HepG2 (cell line): Measurements from ENCODE around the gene MYADML2. TPM values are rescaled to one million over a fixed set of nuclear protein-coding genes. Genes with fewer than 3 reads are reported as not detected.
A peak's percentile ranks its signal among the peaks of the same experiment; 100 is the strongest.

Experiments
- MEIS1 ChIP-seq: sonication (generic); formaldehyde crosslinking; IDR thresholded peaks from 2 replicates; pipeline ENCODE4 v1.9.0; 2021; ENCODE audit warnings: mild to moderate bottlenecking, missing genetic modification reagents, moderate library complexity, borderline replicate concordance
- MLXIP ChIP-seq: sonication (generic); formaldehyde crosslinking; IDR thresholded peaks from 2 replicates; pipeline ENCODE4 v1.9.0; 2021; ENCODE audit warnings: missing genetic modification reagents, borderline replicate concordance
- MYPOP ChIP-seq: sonication (generic); formaldehyde crosslinking; IDR thresholded peaks from 2 replicates; pipeline ENCODE4 v1.8.1; 2023; ENCODE audit warnings: mild to moderate bottlenecking, moderate library complexity, missing genetic modification reagents
- NFAT5 ChIP-seq: sonication (generic); formaldehyde crosslinking; IDR thresholded peaks from 2 replicates; pipeline ENCODE4 v1.4.0; 2020; ENCODE audit warnings: missing genetic modification reagents
- ZNF318 ChIP-seq: sonication (generic); formaldehyde crosslinking; IDR thresholded peaks from 2 replicates; pipeline ENCODE4 v1.4.0; 2020; ENCODE audit warnings: mild to moderate bottlenecking, missing genetic modification reagents
- polyA plus RNA-seq, 8 experiments: library from polyadenylated mRNA; depleted of rRNA in 3 of 8; stranded (reverse) in 7 of 8; unstranded in 1 of 8; fragments of >200 nt; fragmentation: Illumina TruSeq in 4 of 8; extraction: Trizol in 4 of 8; gene quantifications; 2 replicates each; pipeline versions ENCODE4 v1.2.1 to v1.2.3, GENCODE V29; 2011 to 2016; ENCODE audit warnings: low read depth in 4 of 8, missing spikeins in 1 of 8, mixed read lengths in 1 of 8; ENCODE audit not compliant: insufficient read depth in 1 of 8
- total RNA-seq, 5 experiments: library from RNA; depleted of rRNA; stranded (reverse); fragments of >200 nt; fragmentation: Illumina TruSeq; extraction: Trizol; gene quantifications; 2 replicates each; pipeline ENCODE4 v1.2.3, GENCODE V29; 2016; ENCODE audit warnings: low read depth in 1 of 5

MYADML2 gene
- total and polyA plus RNA-seq, 2 of the 13 experiments (the other 11 are each of a cell fraction or from before 2014, with no cell fraction given) = not detected

GRCh38 chr17:81960130-81960958, 13.3 kb upstream of the MYADML2 start (continued):
- peak; percentile 59; the same call in 1 of the 2 replicates for TF ChIP-seq NFAT5 (CRISPR knock-in tag)
- peak; percentile 24; the same call in 1 of the 2 replicates for TF ChIP-seq MEIS1 (CRISPR knock-in tag)
- TF ChIP-seq ZNF318 = peak; percentile 78; the same call in 1 of the 2 replicates
- TF ChIP-seq MYPOP (CRISPR knock-in tag) = peak; percentile 79; the same call in 1 of the 2 replicates
- 0 out of 2 replicates have a peak, but pooled peaks have one; percentile 15 for TF ChIP-seq MLXIP (CRISPR knock-in tag)
